ENCODE measurements around the gene FOXP3.

The FOXP3 gene

DNA sequence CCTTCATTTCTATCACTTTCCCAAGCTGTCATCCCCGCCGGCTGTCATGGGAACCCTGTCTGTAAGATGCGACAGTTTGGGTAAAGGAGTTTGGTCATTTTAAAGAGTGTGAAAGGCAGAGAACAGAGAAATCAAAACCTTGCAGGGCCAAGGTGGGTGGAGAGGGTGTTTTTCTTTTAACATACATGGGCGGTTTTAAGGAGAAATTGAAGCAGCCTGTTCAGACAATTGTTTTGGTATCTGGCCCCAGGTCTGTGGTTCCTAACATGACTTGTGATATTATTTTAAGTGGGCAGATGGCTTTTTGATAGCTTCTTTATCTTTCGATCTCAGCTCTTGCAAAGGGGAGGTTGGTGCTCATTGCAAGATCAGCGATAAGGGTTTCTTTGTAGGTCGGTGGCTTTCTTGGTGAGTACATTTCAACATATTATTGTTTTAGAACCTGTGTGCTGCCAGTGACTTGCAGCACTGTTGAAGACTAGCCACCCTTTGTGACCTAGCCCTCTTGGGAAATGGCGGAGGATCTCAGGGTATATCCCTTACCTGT, 8.7 kb upstream of the FOXP3 start:
- DNase-seq (ENCODE audit: low spot score), result no peak

DNA sequence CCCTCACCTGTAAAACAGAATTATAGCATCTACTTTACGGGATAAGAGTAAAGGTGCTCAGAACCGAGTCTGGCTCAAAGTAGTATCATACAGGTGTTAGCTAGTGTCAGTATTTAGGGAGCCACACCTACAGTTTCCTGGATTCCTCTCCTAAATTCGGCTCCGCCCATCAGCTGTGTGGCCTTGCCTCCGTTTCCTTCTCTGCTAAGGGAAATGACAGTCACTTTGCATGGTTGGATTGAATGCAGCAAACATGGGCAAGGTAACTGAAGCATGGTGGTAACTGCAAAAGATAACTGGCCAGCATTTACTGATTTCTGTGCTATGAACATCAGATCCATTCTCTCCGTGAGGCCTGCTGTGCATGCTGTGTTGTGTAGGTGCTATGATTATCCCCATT, 7.9 kb upstream of the FOXP3 start:
- no peak for DNase-seq (ENCODE audit: low spot score)

DNA sequence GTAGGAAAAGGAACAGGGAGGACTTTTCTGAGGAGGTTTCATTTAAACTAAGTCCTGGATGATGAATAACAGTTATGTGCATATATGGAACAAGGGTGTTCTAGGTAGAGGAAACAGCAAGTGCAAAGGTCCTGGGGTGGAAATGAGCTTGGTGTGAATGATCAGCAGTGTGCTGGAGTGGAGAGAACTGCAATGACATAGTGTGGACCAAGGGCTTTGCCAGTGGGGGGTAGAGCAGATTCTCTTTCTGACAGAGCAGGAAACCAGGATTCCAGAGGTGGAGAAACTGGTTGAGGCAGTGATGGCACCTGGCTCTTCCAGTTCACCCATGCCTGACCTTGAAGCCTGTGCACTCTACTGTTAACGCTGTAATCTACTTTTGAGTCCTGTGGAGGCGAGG, 6.8 kb upstream of the FOXP3 start:
- no peak for DNase-seq (ENCODE audit: low spot score)

DNA sequence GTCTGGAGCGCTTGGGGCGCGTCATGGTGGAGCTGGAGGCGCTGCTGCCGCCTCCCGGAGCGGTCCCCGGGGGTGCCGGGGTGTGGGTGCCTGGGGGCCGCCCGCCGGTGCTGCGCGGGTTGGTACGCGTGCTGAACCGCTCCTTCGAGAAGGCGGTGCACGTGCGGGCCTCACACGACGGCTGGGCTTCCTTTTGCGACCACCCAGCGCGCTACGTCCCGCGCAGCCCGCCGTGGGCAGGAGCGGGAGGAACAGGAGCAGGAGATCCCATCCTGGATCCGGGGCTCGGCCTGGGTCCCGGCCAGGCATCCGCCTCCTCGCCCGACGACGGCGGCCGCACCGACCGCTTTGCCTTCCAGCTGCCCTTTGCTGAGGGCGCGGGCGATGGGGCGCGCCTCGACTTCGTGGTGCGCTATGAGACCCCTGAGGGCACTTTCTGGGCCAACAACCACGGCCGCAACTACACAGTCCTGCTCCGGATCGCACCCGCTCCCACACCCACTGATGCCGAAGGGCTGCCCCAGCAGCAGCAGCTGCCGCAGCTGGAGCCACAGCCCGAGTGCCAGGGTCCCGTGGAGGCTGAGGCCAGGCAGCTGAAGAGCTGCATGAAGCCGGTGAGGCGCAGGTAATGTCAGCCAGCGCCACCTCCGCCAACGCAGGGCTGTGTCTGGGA, 5.9 kb upstream of the FOXP3 start:
- DNase-seq (ENCODE audit: low spot score), result no peak

- DNase-seq (ENCODE audit: low spot score), result no peak
Observed at GRCh38 chrX:49269767-49270248, 5.3 kb upstream of the FOXP3 start, which contains the start of gene PPP1R3F. Gene PPP1R3F, plus strand, starts transcription at chrX:49269793. Its CDS starts 77 bp downstream, at chrX:49269870.

- DNase-seq (ENCODE audit: low spot score), result peak; percentile 88
Observed at GRCh38 chrX:49269010-49269766, 4.7 kb upstream of the FOXP3 start.

GRCh38 chrX:49268702-49269009, 4.1 kb upstream of the FOXP3 start:
- DNase-seq (ENCODE audit: low spot score), result no peak

DNA sequence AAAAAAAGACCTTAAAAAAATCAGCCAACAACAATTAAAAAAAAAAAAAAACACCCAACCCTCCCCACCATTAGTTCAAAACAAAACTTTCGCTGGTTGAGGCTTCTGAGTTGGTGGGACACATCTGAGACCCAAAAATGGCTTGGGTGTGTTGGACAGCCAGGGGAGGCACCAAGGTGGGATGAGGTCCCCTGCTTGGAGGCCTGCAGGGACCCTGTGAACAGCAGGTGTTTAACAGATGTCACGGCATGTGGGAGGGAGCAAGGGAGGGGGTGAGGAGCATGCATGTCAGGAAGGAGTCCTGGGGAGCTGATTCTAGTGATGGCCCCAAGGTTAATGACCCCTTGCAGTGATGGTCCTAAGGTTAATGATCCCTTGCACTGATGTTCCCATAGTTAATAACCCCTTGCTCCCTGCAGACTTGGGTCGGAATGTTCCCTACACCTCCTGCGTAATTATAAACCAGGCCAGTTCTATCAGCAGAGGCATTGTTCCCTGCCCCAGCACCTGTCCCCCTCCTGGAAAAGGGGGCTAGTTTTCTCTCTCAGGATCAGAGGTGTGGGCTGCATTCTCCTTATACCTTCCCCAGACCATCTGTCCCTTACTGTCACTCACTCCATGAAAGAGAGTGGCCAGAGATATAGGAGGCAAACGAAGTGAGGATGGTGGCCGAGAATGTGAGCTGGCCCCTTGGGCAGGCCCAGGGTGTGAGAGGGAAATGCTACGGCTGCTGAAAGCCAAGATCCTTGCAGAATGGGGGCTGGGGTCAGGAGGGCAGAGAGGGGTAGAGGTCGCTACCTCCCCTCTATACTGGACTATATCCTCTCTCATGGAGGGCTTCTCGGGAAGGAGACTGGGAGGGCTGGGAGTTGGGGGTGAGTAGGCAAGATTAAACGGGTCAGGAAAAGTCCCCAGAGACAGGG, 2.3 kb upstream of the FOXP3 start:
- no peak for DNase-seq (ENCODE audit: low spot score)

DNA sequence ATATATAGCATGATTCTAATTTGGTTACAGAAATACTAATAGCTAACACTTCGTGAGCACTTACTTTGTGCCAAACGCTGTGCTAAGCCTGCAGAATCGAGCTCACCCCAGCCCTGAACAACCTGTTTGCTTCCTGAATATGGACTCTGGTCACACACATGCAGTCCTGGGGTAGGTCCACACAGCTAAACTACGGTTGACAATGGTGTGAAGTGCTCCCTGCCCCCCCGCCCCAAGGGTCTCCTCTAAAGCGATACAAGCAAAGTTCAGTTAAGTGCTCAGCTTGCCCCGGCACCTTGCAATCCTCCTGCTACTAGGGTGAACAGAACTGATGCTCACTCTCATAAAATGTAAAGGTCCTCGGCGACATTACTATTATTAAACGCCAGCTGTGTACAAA, 879 bp downstream of the FOXP3 start:
- no peak for DNase-seq (ENCODE audit: low spot score)

DNA sequence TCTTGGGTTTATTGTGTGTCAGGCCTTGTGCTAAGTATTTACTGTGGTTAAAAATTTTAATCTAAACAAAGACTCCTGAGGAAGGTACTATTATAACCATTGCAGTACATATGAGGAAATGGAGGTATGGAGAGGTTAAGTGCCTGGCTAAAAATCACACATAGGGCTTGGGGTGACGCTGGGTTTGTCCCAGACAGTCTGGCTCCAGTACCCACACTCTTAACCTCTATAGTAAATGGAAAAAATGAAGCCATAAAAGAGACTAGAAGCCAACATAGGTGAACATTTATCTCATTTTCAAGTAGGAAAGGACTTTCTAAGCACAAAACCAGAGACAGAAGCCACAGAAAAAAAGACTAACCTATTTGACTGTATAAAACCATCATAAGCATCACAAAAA, 1.9 kb downstream of the FOXP3 start:
- DNase-seq (ENCODE audit: low spot score), result no peak

DNA sequence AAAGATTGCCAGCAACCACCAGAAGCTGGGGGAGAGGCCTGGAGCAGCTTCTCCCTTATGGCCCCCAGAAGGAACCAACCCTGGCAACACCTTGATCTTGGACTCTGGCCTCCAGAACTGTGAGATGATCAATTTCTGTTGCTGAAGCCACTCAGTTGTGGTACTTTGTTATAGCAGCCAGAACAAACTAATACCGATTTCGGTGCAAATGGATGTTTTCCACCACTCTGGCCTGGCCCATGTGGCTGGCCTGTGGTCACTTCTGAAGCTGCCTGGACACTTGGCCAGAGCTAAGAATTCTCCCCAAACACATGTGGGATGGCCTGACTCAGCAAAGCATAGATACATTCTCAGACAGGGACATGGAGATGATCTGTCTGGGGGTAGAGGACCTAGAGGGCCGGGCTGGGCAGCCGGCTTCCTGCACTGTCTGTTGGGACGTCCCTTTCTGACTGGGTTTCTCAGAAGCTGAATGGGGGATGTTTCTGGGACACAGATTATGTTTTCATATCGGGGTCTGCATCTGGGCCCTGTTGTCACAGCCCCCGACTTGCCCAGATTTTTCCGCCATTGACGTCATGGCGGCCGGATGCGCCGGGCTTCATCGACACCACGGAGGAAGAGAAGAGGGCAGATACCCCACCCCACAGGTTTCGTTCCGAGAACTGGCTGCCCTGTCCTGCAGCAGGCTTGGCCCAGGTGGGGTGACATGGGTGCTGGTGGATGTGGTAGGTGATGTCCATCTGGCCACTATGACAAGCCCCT, 4.1 kb downstream of the FOXP3 start:
- DNase-seq (ENCODE audit: low spot score), result no peak

DNA sequence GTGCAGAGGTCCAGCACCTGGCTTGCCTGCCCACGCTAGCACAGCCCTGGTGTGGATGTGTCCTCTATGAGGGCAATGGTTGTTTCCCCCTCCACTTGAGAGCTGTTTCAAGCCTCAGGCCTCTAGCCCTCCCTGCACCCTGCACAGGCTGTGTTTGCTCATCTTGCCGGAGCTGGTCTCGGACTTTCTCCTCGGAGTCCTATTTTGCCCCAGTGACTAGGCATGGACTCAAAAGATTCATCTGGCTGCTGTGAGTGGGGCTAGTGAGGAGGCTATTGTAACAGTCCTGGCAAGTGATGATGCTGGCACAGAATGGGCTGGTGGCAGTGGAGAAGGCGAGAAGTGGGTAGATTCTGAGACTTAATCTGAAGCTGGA, 5.8 kb downstream of the FOXP3 start:
- no peak for DNase-seq (ENCODE audit: low spot score)

DNA sequence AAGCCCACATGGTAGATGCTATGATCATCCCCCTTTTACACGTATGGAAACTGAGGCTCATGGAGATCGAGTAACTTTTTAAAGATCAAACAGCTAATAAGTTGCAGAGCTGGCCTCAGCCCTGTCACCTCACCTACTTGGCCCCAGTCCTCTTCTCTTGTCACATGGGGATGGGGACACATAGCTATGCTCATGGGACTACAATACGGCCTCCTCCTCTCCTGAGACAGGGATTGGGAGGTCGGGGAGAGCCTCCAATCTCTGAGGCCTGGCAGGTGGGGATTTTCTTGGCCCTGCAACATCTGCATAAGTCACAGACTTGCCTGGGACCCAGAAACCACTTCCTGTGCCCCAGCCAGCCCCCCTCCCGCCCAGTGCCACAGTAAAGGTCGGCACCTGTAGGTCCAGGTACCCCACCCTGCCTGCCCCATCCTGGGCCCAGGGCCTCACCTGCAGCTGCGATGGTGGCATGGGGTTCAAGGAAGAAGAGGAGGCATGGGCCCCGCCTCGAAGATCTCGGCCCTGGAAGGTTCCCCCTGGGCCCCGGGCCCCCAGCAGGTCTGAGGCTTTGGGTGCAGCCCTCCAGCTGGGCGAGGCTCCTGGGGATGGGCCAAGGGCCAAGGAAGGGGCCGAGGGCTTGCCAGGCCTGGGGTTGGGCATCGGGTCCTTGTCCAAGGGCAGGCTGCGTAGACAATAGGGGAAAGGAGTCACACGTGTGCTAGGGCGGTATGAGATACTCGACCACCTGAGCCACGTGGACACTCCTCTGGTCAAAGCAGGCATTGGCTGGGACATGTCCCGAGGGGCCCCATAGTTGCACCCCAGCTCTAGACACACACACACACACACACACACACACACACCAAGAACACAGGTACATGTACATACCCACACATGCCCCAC, 6.4 kb downstream of the FOXP3 start:
- DNase-seq (ENCODE audit: low spot score), result no peak

DNA sequence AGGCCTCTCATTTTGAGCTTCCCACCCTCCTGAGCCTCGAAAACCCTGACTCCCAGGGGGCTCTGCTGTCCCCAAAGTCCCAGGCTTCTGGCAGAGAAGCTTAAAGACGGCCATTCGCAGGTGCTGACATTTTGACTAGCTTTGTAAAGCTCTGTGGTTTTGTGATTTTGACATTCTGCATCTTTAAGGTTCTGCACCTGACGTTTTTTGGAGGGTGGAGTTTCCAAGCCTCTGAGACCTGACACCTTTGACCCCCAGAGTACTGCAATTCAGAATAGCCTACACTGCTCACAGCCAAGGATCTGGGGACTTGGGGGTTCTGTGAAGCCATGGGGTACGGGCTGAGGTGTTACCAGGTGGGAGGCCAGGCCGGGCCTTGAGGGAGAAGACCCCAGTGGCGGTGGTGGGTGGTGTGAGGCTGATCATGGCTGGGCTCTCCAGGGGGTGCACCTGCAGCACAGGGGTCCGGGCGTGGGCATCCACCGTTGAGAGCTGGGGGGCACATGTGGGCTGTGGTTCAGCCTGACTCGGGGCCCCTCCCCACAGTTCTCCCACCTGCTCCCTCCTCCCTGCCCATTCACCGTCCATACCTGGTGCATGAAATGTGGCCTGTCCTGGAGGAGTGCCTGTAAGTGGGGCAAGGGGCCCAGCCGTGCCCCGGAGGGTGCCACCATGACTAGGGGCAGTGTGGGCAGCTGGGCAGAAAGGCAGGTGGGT, 7.3 kb downstream of the FOXP3 start:
- no peak for DNase-seq (ENCODE audit: low spot score)

DNA sequence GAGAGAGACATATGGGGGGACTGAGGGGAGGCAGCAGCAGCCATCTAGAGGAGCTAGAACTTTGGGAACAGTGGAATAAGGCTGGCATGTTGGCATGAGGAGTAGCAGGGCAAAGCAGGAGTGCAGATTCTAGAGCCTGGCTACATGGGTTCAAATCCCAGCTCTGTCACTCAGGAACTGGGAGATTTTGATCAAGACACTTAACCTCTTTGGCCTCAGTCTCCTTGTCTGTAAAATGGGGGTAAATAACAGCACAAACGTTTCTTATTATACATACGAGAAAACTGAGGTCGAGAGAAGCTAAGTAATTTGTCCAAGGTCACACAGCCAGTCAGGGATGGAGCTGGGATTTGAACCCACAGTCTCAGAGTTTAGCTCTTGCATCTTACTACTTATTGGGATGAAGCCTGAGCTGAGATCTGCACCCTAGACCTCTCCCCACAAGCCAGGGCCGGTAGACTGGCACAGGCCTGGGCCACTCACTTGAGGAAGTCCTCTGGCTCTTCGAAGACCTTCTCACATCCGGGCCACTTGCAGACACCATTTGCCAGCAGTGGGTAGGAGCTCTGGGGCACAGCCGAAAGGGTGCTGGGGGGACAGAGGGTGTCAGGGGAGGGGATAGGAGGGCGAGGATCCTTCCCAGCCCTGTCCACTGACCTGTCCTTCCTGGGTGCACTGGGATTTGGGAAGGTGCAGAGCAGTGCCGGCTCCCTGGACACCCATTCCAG, 8.1 kb downstream of the FOXP3 start:
- no peak for DNase-seq (ENCODE audit: low spot score)

GRCh38 chrX:49254639-49255038, 9.9 kb downstream of the FOXP3 start:
- no peak for DNase-seq (ENCODE audit: low spot score)

GRCh38 chrX:49251325-49251724, 13.2 kb downstream of the FOXP3 start:
- no peak for DNase-seq (ENCODE audit: low spot score)

GRCh38 chrX:49250578-49250977, 13.9 kb downstream of the FOXP3 start:
- DNase-seq (ENCODE audit: low spot score), result no peak

- no peak for DNase-seq (ENCODE audit: low spot score)
Observed at GRCh38 chrX:49250066-49250465, 14.4 kb downstream of the FOXP3 start.
